Measurements from ENCODE around the gene DCAF17.

- TF ChIP-seq CTCF (IDR thresholded peaks at IDR 0.05; ENCODE audit: borderline replicate concordance, extremely low read depth, low read length, poor library complexity, severe bottlenecking) (no peak), EZH2 (IDR thresholded peaks at IDR 0.05; ENCODE audit: borderline replicate concordance, low read depth, low read length, severe bottlenecking) (no peak)
Measured at GRCh38 chr2:171490577-171490976, 56.6 kb downstream of the DCAF17 start.

All from DND-41 (cell line).